HL-60/S4 treated with phorbol 12-myristate 13-acetate at 8.2 ng/mL for 4 days and 3 days (cell line): ENCODE results near the gene MAGEA3.
"Not testable (repeated sequence)": the region's sequence is repeated elsewhere in the genome, so short reads cannot be mapped to it uniquely, and the experiment has no call there.

Experiments used
- in situ Hi-C: fragments of 300-500 bp; cut with MboI; formaldehyde crosslinking; loops from 2 replicates; pipeline ENCODE4 v1.15.0; 2022; ENCODE audit warnings: low sequenced_read_pairs

Gene MAGEA3, protein sequence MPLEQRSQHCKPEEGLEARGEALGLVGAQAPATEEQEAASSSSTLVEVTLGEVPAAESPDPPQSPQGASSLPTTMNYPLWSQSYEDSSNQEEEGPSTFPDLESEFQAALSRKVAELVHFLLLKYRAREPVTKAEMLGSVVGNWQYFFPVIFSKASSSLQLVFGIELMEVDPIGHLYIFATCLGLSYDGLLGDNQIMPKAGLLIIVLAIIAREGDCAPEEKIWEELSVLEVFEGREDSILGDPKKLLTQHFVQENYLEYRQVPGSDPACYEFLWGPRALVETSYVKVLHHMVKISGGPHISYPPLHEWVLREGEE

DNA sequence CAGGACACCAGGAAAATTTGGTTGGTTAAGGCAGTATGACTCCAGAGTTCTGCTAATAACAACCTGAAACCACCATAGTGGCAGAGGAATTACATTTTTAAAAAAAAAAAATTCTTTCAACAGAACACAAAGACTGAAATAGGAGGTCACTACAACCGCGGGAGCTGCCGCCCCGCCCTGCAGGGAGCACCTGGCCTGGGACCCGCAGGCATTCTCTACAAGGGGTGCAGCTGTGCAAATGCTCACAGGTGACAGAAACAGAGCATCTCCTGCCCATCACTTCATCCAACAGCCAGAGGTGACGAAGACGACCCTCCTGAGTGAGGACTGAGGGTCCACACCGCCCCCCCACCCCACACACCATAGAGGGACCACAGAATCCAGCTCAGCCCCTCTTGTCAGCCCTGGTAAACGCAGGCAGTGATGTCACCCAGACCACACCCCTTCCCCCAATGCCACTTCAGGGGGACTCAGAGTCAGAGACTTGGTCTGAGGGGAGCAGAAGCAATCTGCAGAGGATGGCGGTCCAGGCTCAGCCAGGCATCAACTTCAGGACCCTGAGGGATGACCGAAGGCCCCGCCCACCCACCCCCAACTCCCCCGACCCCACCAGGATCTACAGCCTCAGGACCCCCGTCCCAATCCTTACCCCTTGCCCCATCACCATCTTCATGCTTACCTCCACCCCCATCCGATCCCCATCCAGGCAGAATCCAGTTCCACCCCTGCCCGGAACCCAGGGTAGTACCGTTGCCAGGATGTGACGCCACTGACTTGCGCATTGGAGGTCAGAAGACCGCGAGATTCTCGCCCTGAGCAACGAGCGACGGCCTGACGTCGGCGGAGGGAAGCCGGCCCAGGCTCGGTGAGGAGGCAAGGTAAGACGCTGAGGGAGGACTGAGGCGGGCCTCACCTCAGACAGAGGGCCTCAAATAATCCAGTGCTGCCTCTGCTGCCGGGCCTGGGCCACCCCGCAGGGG lies at the start of gene MAGEA3:
Gene MAGEA3, plus strand, starts transcription at position 843 of the 980 bp plus-strand sequence. CDS start 2,039 bp downstream, outside the sequence.
- in situ Hi-C loops: not testable (repeated sequence)

GRCh38 chrX:152652060-152652459 lies 46.5 kb upstream of the MAGEA3 start:
- in situ Hi-C loops: no loop called here

DNA sequence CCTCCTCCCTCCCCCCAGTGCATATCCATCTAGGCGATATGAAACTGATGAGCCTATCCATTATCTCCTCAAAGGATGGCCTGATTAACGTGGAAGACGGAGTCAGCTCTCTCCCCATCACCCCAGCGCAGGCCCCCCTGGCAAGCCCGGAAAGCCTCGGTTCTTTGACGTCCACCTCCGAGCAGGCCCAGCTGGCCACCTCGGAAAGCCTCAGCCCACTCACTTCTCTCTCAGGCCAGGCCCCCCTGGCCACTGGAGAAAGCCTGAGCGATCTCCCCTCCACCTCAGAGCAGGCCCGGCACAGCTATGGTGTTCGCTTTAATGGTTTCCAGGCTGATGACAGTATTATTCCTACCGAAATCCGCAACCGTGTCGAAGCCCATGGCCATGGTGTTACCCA lies 46.1 kb upstream of the MAGEA3 start:
- in situ Hi-C loops: no loop called here

- in situ Hi-C loops: no loop called here
These were observed 42.5 kb upstream of the MAGEA3 start for GRCh38 chrX:152656087-152656486.

DNA sequence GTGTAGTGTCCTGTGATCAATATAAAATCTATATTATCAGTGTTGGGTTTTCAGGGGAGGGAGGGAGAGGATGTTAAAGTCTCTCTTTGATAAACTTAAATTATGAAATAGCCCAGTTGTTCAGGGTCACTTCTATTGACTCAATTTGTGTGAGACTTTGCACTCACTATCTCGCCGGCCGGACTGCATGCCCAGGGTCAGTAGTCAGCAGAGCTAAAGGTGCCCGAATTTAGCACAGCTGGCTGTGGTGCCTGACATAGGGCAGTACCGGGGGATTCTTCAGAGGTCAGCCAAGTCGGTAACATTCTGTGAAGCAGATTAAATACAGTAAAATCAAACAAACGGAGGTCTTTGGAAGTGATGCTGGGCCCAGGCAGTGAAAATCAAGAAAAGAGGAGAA lies 41.7 kb upstream of the MAGEA3 start:
- in situ Hi-C loops: no loop called here

DNA sequence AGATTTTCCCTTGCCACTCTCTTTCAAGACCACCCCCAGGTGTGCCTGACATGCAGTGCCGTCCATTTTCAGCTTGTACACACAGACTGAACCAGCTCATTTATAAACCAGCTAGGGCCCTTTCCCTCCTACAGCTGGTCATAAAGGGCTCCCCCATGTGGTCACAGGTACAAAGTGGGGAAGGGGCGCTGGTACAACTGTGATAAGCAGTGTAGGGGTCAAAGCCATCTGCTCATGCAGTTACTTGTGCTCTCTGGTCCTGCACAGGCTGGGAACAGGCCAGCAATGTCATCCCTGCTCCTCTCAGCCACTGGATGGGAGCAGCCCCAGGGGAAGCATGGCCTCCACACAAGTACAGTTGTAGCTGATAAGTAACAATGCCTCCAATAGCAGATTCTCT lies 40.3 kb upstream of the MAGEA3 start:
- in situ Hi-C loops: no loop called here

- in situ Hi-C loops: no loop called here
These were observed 35.5 kb upstream of the MAGEA3 start for GRCh38 chrX:152663086-152663485.

GRCh38 chrX:152674135-152674534 lies 24.5 kb upstream of the MAGEA3 start:
- in situ Hi-C loops: no loop called here

DNA sequence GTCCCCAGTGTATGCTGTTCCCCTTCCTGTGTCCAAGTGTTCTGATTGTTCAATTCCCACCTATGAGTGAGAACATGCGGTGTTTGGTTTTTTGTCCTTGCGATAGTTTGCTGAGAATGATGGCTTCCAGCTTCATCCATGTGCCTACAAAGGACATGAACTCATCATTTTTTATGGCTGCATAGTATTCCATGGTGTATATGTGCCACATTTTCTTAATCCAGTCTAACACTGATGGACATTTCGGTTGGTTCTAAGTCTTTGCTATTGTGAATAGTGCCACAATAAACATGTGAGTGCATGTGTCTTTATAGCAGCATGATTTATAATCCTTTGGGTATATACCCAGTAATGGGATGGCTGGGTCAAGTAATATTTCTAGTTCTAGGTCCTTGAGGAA lies 23.9 kb upstream of the MAGEA3 start:
- in situ Hi-C loops: not testable (repeated sequence)

GRCh38 chrX:152681012-152681411 lies 17.6 kb upstream of the MAGEA3 start:
- in situ Hi-C loops: not testable (repeated sequence)

GRCh38 chrX:152700390-152700789 lies 1.8 kb downstream of the MAGEA3 start:
- in situ Hi-C loops: not testable (repeated sequence)

DNA sequence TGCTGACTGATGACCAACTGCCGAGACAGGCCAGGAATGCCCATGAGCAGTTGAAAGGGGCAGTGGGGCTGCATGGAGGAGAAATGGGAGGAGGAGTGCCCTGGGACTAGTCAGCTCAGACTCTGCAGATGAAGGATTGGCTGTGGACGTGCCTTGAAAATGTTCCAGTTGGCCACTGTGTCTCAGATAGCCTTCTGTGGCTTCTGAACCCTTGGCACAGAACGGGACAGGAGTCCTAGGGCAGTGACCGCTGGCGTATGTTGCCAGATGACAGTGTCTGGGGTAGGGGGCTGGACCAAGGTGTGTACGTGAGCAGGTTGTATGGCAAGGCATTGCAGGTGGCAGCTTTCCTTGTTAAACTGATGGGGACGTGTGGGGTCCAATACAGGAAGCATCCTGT lies 7.9 kb downstream of the MAGEA3 start:
- in situ Hi-C loops: not testable (repeated sequence)

GRCh38 chrX:152709173-152709572 lies 10.6 kb downstream of the MAGEA3 start, which contains the start of gene CSAG2:
Gene CSAG2 (minus strand): TSS chrX:152709273. CDS start chrX:152709112, 161 bp downstream.
- in situ Hi-C loops: not testable (repeated sequence)

DNA sequence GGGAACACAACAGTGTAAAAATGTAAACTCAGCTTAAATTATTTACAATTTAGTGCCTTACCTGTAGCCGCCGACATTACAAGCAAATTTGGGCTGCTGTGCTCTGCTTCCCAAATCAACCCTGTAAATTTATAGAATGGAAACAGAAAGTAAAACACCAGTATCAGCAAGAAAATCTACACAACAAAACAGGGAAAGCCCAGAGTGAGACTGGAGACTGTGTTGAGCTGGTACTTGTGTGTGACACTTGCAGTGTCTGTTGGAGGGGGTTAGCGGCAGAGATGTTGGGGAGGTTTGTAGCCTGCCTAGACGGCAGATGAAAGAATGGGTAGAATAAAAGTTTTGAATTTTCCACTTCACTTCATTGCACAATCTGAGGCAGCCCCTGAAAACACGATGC lies 14.6 kb downstream of the MAGEA3 start:
- in situ Hi-C loops: not testable (repeated sequence)

- in situ Hi-C loops: not testable (repeated sequence)
These were observed 15.5 kb downstream of the MAGEA3 start, which contains the start of gene MAGEA2B for GRCh38 chrX:152713815-152714787. Gene MAGEA2B (plus strand): TSS chrX:152714628. CDS start chrX:152717107, 2,479 bp downstream.

GRCh38 chrX:152725409-152725808 lies 26.8 kb downstream of the MAGEA3 start:
- in situ Hi-C loops: no loop called here

GRCh38 chrX:152733261-152733975 lies 34.8 kb downstream of the MAGEA3 start, which contains the start of the genes CSAG1 and MAGEA12:
Gene CSAG1 (minus strand): TSS chrX:152733721. CDS start chrX:152732460, 1,261 bp downstream.
Gene MAGEA12 (plus strand): TSS chrX:152733757. CDS start chrX:152736162, 2,405 bp downstream.
- in situ Hi-C loops: no loop called here

- in situ Hi-C loops: not testable (repeated sequence)
These were observed 35.7 kb downstream of the MAGEA3 start for GRCh38 chrX:152734143-152734858.

DNA sequence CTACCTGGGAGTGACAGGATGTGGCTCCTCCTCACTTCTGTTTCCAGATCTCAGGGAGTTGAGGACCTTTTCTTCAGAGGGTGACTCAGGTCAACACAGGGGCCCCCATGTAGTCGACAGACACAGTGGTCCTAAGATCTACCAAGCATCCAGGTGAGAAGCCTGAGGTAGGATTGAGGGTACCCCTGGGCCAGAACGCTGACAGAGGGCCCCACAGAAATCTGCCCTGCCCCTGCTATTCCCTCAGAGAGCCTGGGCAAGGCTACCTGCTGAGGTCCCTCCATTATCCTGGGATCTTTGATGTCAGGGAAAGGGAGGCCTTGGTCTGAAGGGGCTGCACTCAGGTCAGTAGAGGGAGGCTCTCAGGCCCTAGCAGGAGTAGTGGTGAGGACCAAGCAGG lies 36.5 kb downstream of the MAGEA3 start:
- in situ Hi-C loops: no loop called here
